K562 (cell line): Measurements from ENCODE around the gene TCF4. TPM values are rescaled to one million over a fixed set of nuclear protein-coding genes. Genes with fewer than 3 reads are reported as not detected.

Experiments
- BRD4 ChIP-seq: fragments of 200-600 bp; sonication (generic); IDR thresholded peaks from 2 replicates; pipeline ENCODE4 v1.6.1; 2017; ENCODE audit warnings: inconsistent platforms
- CXXC5 ChIP-seq: fragments of 250-450 bp; sonication (Bioruptor Pico); IDR thresholded peaks from 2 replicates; pipeline ENCODE4 v1.8.0; 2022; ENCODE audit warnings: inconsistent platforms, mild to moderate bottlenecking, moderate library complexity
- DPF2 ChIP-seq: fragments of 450-650 bp; IDR thresholded peaks from 2 replicates; pipeline ENCODE4 v1.6.1; 2016
- EHMT2 ChIP-seq: fragments of 450-650 bp; IDR thresholded peaks from 2 replicates; pipeline ENCODE4 v1.6.1; 2018; ENCODE audit warnings: antibody characterized with exemption
- GABPB1 ChIP-seq: sonication (generic); formaldehyde crosslinking; IDR thresholded peaks from 2 replicates; pipeline ENCODE4 v1.8.0; 2022; ENCODE audit warnings: mild to moderate bottlenecking, missing genetic modification reagents
- GATAD2B ChIP-seq: fragments of 450-650 bp; IDR thresholded peaks from 2 replicates; pipeline ENCODE4 v1.6.1; 2017; ENCODE audit warnings: mild to moderate bottlenecking, borderline replicate concordance
- MEIS2 ChIP-seq: fragments of 450-650 bp; IDR thresholded peaks from 2 replicates; pipeline ENCODE4 v1.6.1; 2014; ENCODE audit warnings: mild to moderate bottlenecking; ENCODE audit not compliant: partially characterized antibody
- MGA ChIP-seq: fragments of 450-650 bp; IDR thresholded peaks from 2 replicates; pipeline ENCODE4 v1.6.1; 2016; ENCODE audit warnings: mild to moderate bottlenecking, moderate library complexity
- PPARD ChIP-seq: fragments of 250-450 bp; sonication (Bioruptor Pico); IDR thresholded peaks from 2 replicates; pipeline ENCODE4 v1.8.0; 2022; ENCODE audit warnings: inconsistent platforms, mild to moderate bottlenecking, moderate library complexity
- ZMIZ1 ChIP-seq, 2 experiments: fragments of 150-350 bp in 1 of 2; IDR thresholded peaks; 2 replicates each; pipeline ENCODE4 v1.6.1; 2012 to 2016; ENCODE audit warnings: low read depth in 2 of 2, low read length in 2 of 2, mild to moderate bottlenecking in 1 of 2, moderate library complexity in 1 of 2
- polyA plus RNA-seq, 8 experiments: library from polyadenylated mRNA; depleted of rRNA in 4 of 8; stranded (reverse) in 5 of 8; unstranded in 3 of 8; fragments of >200 nt; fragmentation: Nextera tagmentation in 2 of 8; fragmentation: Illumina TruSeq in 1 of 8; extraction: Ambion mirVana in 2 of 8; extraction: Trizol in 1 of 8; gene quantifications; 2 replicates each; pipeline versions ENCODE4 v1.2.1 to v1.2.3, GENCODE V29; 2011 to 2014; ENCODE audit warnings: inconsistent platforms in 1 of 8, missing spikeins in 1 of 8
- total RNA-seq, 7 experiments: library from RNA; depleted of rRNA in 6 of 7; stranded (reverse); fragments of >200 nt in 6 of 7; fragmentation: Illumina TruSeq in 2 of 7; extraction: Trizol in 2 of 7; gene quantifications; 2 replicates each; pipeline versions ENCODE4 v1.2.1 to v1.2.3, GENCODE V29; 2011 to 2021; ENCODE audit warnings: low replicate concordance in 1 of 7

TCF4 gene
- total and polyA plus RNA-seq, 9 of the 15 experiments (the other 6 are each of a cell fraction or from before 2014, with no cell fraction given), result 4.8 to 24.7 (median 15.2) TPM

GRCh38 chr18:55361492-55362250, 226.3 kb downstream of the TCF4 start (continued):
- TF ChIP-seq MGA, result peak; percentile 46
- TF ChIP-seq GATAD2B, result no peak
- peak; percentile 5 for TF ChIP-seq MEIS2
- TF ChIP-seq DPF2, result 0 out of 2 replicates have a peak, but pooled peaks have one; percentile 14
- TF ChIP-seq BRD4, result no peak
- TF ChIP-seq PPARD, result no peak
- peak; percentile 49; the same call in 1 of the 2 replicates for TF ChIP-seq EHMT2
- TF ChIP-seq GABPB1 (CRISPR knock-in tag), result no peak
- TF ChIP-seq CXXC5, result peak; percentile 23; the same call in 1 of the 2 replicates
- no peak for TF ChIP-seq ZMIZ1 (IDR thresholded peaks at IDR 0.05; ENCODE audit: low read depth in 2 of 2, low read length in 2 of 2)
